Nephron (organoid): Measurements from ENCODE around the gene CNPY3.

ENCODE experiments used
- H3K27ac Mint-ChIP-seq, 3 experiments: 2 replicates each; pipeline ENCODE4 v1.8.0; 2020; ENCODE audit warnings: mixed read lengths in 3 of 3, mild to moderate bottlenecking in 2 of 3, moderate library complexity in 1 of 3
- H3K27me3 Mint-ChIP-seq: 2 replicates; pipeline ENCODE4 v1.8.0; 2021; ENCODE audit warnings: low read depth, mild to moderate bottlenecking, moderate library complexity, mixed read lengths
- H3K36me3 Mint-ChIP-seq: 2 replicates; pipeline ENCODE4 v1.8.0; 2020; ENCODE audit warnings: low read depth, mixed read lengths
- H3K4me1 Mint-ChIP-seq: 2 replicates; pipeline ENCODE4 v1.8.0; 2020; ENCODE audit warnings: mixed read lengths
- H3K4me3 Mint-ChIP-seq, 3 experiments: 2 replicates each; pipeline ENCODE4 v1.8.0; 2020; ENCODE audit warnings: mild to moderate bottlenecking in 3 of 3, mixed read lengths in 3 of 3, moderate library complexity in 2 of 3
- H3K9me3 Mint-ChIP-seq: 2 replicates; pipeline ENCODE4 v1.8.0; 2020; ENCODE audit warnings: mixed read lengths
- TF ChIP-seq, protein P1 (sequence below), 3 experiments: fragments of 200-600 bp; sonication (generic); IDR thresholded peaks; one replicate each; pipeline ENCODE4 v1.5.0; 2021; ENCODE audit warnings: antibody characterized with exemption in 3 of 3; ENCODE audit not compliant: unreplicated experiment in 3 of 3

Gene CNPY3

DNA sequence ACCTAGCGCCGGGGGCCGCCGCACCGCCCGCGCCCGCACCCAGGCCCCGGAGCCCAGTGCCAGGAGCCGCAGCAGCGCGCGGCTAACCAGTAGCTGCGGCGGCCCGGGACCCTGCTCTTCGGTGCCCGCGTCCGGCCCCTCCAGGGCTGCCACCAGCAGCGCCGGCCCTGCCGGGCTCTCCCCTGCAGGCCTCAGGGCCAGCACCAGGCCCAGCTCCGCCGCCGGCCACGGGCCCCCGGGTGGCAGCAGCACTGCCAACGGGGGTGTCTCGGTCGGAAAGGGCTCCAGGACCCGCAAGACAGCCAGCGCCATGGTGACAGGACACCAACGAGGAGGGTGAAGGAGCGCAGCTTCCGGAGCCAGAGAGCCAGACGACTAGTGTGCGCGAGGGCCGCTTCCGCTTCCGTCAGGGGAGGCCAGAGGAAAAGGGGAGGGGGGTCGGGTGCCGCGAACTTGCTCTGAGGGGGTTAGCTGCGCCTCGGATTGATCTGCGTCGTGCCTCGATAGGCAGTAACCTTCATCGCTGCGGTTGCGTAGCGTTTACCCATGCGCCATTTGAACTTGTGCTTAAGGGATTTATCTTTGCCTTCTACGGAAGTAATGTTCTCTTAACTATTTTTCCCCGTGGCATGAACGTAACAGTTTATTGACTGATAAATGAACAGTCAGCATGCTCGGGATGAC, 49.7 kb downstream of the CNPY3 start, which contains the start of gene PEX6:
Gene PEX6, minus strand, starts transcription at position 343 of the 684 bp plus-strand sequence. Its CDS starts 31 bp downstream, at position 312.
- peak within 1 kb of the TSS; percentile 88 to 94 (median 94) for H3K4me3 Mint-ChIP-seq
- peaks cover 25% of the 10 kb centered on the region for H3K4me1 Mint-ChIP-seq
- H3K9me3 Mint-ChIP-seq: no peaks in the 10 kb centered on the region
- no peaks in the 10 kb centered on the region for H3K27me3 Mint-ChIP-seq
- H3K27ac Mint-ChIP-seq: peak within 1 kb of the TSS; percentile 97 to 99 (median 99)
- H3K36me3 Mint-ChIP-seq: peaks cover 5% of the 10 kb centered on the region
- TF ChIP-seq, protein P1, sequence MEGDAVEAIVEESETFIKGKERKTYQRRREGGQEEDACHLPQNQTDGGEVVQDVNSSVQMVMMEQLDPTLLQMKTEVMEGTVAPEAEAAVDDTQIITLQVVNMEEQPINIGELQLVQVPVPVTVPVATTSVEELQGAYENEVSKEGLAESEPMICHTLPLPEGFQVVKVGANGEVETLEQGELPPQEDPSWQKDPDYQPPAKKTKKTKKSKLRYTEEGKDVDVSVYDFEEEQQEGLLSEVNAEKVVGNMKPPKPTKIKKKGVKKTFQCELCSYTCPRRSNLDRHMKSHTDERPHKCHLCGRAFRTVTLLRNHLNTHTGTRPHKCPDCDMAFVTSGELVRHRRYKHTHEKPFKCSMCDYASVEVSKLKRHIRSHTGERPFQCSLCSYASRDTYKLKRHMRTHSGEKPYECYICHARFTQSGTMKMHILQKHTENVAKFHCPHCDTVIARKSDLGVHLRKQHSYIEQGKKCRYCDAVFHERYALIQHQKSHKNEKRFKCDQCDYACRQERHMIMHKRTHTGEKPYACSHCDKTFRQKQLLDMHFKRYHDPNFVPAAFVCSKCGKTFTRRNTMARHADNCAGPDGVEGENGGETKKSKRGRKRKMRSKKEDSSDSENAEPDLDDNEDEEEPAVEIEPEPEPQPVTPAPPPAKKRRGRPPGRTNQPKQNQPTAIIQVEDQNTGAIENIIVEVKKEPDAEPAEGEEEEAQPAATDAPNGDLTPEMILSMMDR (IDR thresholded peaks at IDR 0.05; ENCODE audit: unreplicated experiment in 3 of 3): no peak

DNA sequence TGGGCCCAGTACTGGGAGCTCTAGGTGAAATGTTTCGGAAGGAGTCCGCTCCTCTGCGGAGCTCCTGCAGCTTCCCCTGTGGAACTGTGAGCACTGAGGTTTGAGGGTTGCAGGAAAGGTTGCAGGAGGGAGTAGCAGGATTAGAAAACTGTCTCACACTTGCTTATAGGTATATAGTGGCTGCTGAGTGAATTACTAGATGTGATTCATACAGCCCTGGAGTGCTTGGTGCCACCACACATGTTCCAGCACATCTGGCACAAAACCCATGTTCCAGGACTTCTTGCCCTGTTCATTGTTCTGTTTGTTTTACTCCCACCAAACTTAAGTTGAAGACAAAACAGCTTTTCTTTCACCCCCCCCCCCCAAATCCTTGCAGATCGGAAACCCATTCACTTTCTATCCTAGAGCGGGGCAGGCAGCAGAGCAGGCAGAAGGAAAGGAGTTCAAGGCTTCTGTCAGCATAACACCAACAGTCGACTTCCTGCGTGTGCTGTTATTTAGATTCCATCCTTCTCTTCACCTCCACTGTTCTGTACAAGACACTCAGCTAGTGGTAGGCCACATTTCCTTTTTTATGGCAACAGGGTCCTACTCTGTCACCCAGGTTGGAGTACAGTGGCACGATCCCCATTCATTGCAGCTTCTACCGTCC, 50.4 kb downstream of the CNPY3 start:
- H3K36me3 Mint-ChIP-seq: peaks cover 4% of the 10 kb centered on the region
- no peaks in the 10 kb centered on the region for H3K27me3 Mint-ChIP-seq
- H3K27ac Mint-ChIP-seq: peak overlapping the region; percentile 97 to 99 (median 99)
- no peaks in the 10 kb centered on the region for H3K9me3 Mint-ChIP-seq
- TF ChIP-seq, protein P1 (IDR thresholded peaks at IDR 0.05; ENCODE audit: unreplicated experiment in 3 of 3): no peak
- H3K4me3 Mint-ChIP-seq: peak overlapping the region; percentile 88 to 94 (median 94)
- H3K4me1 Mint-ChIP-seq: peaks cover 30% of the 10 kb centered on the region

DNA sequence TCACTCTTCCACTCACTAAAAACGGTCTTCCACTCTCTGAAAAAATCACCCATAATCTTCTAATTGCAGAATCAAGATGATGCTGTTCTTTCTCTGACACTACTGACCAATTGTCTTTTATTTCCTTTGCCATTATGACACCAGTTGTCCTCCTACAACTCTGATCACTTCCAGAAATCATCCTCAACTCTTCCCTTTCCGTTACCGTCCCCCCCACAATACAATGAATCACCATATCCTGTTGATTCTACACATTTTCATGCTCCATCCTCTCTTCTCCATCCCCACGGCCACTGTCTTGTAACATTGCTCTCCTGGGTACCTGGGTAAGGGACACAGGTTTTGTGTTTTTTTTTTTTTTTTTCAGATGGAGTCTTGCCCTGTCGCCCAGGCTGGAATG, 52.6 kb downstream of the CNPY3 start:
- H3K27ac Mint-ChIP-seq: peak overlapping the region; percentile 47 to 62 (median 55)
- H3K27me3 Mint-ChIP-seq: no peaks in the 10 kb centered on the region
- H3K36me3 Mint-ChIP-seq: peaks cover 2% of the 10 kb centered on the region
- no peaks in the 10 kb centered on the region for H3K9me3 Mint-ChIP-seq
- TF ChIP-seq, protein P1 (IDR thresholded peaks at IDR 0.05; ENCODE audit: unreplicated experiment in 3 of 3): no peak
- peak overlapping the region; percentile 41 to 62 (median 56) for H3K4me3 Mint-ChIP-seq
- peaks cover 46% of the 10 kb centered on the region for H3K4me1 Mint-ChIP-seq

DNA sequence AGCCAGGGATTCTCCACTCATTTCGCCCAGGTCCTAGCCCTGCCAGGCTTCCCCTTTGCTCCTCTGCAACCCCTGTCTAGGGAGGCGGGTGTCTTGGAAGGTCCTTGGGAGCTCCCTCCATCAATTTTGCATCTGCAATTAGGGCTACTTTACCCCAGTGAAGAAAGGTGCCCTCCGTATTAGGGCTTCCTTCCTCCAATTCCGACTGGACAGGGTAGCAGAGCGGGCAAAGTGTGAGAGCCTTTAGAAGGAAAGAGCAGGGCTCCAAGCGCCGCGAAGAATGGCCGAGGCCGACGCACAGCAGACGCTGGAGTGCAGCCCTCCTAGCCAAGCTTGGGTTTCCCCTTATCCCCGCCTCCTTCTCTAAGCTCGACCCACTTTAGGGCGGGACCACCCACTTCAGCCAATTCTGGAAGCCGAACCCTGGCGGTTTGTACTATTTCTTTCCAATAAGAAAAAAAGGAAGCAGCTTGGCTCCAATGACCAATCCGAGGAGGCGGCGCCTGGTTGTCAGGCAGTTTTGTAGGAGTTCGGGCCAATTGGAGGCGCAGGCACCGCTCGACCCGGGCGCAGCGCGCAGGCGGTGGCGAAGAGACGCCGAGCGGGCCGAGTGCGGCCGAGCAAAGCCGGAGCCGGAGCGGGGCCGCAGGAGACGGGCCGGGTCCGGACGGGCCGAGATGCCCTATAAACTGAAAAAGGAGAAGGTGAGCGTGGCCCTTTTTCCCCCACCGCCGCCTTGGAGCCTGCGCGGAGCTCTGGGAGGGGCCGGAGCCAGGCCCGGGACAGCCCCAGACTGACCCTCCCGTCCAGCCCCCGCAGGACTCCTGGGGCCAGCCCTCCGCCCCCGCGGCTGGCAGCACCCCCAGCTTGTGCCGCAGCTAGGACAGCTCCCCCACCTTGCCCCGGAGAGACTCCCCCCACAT, 55.0 kb downstream of the CNPY3 start, which contains the start of gene PPP2R5D:
Gene PPP2R5D, plus strand, starts transcription at position 570 of the 923 bp plus-strand sequence. Its CDS starts 108 bp downstream, at position 678.
- Mint-ChIP-seq H3K4me3 (peak within 1 kb of the TSS; percentile 91 to 96 (median 93)), H3K9me3 (no peaks in the 10 kb centered on the region), H3K27ac (peak within 1 kb of the TSS; percentile 98 to 99 (median 99)), H3K4me1 (peaks cover 52% of the 10 kb centered on the region), H3K36me3 (peaks cover 7% of the 10 kb centered on the region), H3K27me3 (no peaks in the 10 kb centered on the region)
- TF ChIP-seq, protein P1 (IDR thresholded peaks at IDR 0.05; ENCODE audit: unreplicated experiment in 3 of 3): no peak

DNA sequence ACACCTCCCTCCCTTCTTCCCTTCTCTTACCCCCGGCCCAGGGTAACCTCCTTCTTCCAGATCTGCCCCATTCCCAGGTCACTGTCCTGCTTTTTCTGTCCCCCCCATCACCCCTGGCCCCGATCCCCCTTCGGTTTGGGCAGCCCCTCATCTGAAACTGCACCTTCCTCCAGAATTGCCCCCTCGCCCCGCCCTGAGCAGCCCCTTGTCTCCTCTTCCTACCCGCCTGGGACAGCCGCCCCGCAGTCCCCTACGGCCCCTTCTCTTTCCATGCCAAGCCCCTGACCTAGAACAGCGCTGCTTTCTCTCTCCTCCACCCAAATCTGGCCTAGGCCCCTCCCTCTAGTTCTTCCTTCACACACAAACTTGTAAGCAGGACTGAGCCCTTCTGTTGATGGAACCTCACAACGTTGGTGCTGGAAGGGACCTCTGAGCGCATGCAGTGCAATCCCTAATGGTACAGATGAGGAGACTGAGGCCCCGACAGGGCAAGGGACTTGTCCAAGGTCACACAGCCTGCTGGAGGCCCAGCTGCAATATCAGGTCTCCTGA, 55.7 kb downstream of the CNPY3 start:
- no peaks in the 10 kb centered on the region for H3K27me3 Mint-ChIP-seq
- peaks cover 13% of the 10 kb centered on the region for H3K36me3 Mint-ChIP-seq

More for the DNA sequence above, 55.7 kb downstream of the CNPY3 start:
- peak overlapping the region; percentile 37 to 78 (median 75) for H3K27ac Mint-ChIP-seq
- no peaks in the 10 kb centered on the region for H3K9me3 Mint-ChIP-seq
- peaks cover 46% of the 10 kb centered on the region for H3K4me1 Mint-ChIP-seq
- TF ChIP-seq, protein P1 (IDR thresholded peaks at IDR 0.05; ENCODE audit: unreplicated experiment in 3 of 3): no peak
- H3K4me3 Mint-ChIP-seq: peak overlapping the region; percentile 91 to 96 (median 93)
